Lung (tissue), 12 donors: ENCODE measurements around the gene CBLB. TPM values are rescaled to one million over a fixed set of nuclear protein-coding genes. Genes with fewer than 3 reads are reported as not detected.
A peak's percentile ranks its signal among the peaks of the same experiment; 100 is the strongest.

Experiments
- ATAC-seq: fragments of 200-7000 bp; cut with Tn5 transposase; one replicate; pipeline ENCODE4 v1.9.1; 2020; ENCODE audit warnings: moderate number of reproducible peaks; ENCODE audit not compliant: insufficient read depth, low FRiP score
- DNase-seq, 3 donors: peaks; one replicate each; pipeline ENCODE4 v3.0.0-alpha.2; 2013 to 2017
- H3K27ac ChIP-seq, 2 donors: one replicate each; pipeline ENCODE4 v1.5.1; 2013; ENCODE audit warnings: mild to moderate bottlenecking in 2 of 2, moderate library complexity in 2 of 2, control low read depth in 1 of 2, inconsistent platforms in 1 of 2, low read depth in 1 of 2, low read length in 1 of 2
- H3K27me3 ChIP-seq, 3 donors: one replicate each; pipeline ENCODE4 v1.5.1; 2013; ENCODE audit warnings: low read length in 2 of 3; ENCODE audit not compliant: control insufficient read depth in 3 of 3, insufficient read depth in 3 of 3
- H3K36me3 ChIP-seq, 4 donors: one replicate each; pipeline ENCODE4 v1.5.1; 2013; ENCODE audit warnings: low read length in 4 of 4, mild to moderate bottlenecking in 1 of 4, moderate library complexity in 1 of 4; ENCODE audit not compliant: control insufficient read depth in 4 of 4, insufficient read depth in 4 of 4
- H3K4me1 ChIP-seq, 5 donors: one replicate each; pipeline ENCODE4 v1.5.1; 2013; ENCODE audit warnings: low read length in 5 of 5, mild to moderate bottlenecking in 2 of 5, moderate library complexity in 1 of 5; ENCODE audit not compliant: control insufficient read depth in 5 of 5, insufficient read depth in 5 of 5
- H3K4me3 ChIP-seq: one replicate; pipeline ENCODE4 v1.5.1; 2013; ENCODE audit warnings: mild to moderate bottlenecking, control low read depth, moderate library complexity
- H3K9ac ChIP-seq, 2 donors: one replicate each; pipeline ENCODE4 v1.5.1; 2013; ENCODE audit warnings: low read length in 2 of 2, control low read depth in 1 of 2; ENCODE audit not compliant: insufficient read depth in 1 of 2
- H3K9me3 ChIP-seq, 4 donors: one replicate each; pipeline ENCODE4 v1.5.1; 2013; ENCODE audit warnings: low read length in 3 of 4, mild to moderate bottlenecking in 1 of 4, moderate library complexity in 1 of 4; ENCODE audit not compliant: control insufficient read depth in 4 of 4, insufficient read depth in 3 of 4
- CTCF ChIP-seq: IDR thresholded peaks from 2 replicates; pipeline ENCODE4 v1.5.1; 2012; ENCODE audit warnings: mild to moderate bottlenecking; ENCODE audit errors: control extremely low read depth, extremely low read depth
- WGBS, 2 donors: extraction: QIAGEN DNeasy Blood & Tissue Kit; methylation state at CpG; one replicate each; pipeline ENCODE4 v1.1.7; 2013; 5-methylcytosine and 5-hydroxymethylcytosine counted together
- polyA plus RNA-seq, 2 donors: library from polyadenylated mRNA; stranded (reverse); fragments of 200-250 nt; gene quantifications; one replicate each; pipeline ENCODE4 v1.2.1, GENCODE V29; 2013
- total RNA-seq, 2 donors: library from RNA; depleted of rRNA in 1 of 2; stranded (reverse); fragments of >200 nt in 1 of 2; gene quantifications; one replicate each; pipeline ENCODE4 v1.2.1, GENCODE V29; 2014 to 2021
- donor health status: control.
- donor health status: control.
- donor health status: Bipolar disorder and iron deficiency.
- donor health status: healthy.
- donor health status: DM: yes; HTN: yes; CAD: no.

Gene CBLB
- total and polyA plus RNA-seq, 4 donors = 7.2 to 124 (median 24.6) TPM

DNA sequence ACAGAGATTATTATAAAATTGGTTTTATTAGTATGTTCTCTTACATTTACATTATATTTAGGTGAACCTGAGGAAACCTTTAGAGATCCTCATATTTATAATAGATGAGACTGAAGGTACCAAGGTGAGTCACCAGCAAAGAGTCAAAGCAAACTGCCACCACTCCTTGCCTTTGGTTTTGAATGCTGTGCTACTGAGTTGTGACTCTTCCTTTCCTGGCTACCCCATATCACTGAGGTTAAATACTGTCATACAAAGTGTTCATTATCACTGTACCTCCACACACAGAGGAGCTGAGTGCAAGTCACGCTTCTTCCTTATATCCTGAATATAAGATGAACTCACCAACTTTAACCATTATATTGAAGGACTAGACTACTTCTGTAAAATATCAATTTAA is 168.2 kb downstream of the CBLB start:
- H3K9me3 ChIP-seq = no peaks in the 10 kb centered on the region
- H3K27ac ChIP-seq = no peak overlapping the region
- no peak for TF ChIP-seq CTCF
- DNase-seq (no peak), ATAC-seq (no peak)
- WGBS, 2 donors = 97 to 100% methylated on average over 1 of the region's 1 CpG
- no peak overlapping the region for H3K9ac ChIP-seq
- H3K4me3 ChIP-seq = no peak overlapping the region
- H3K36me3 ChIP-seq = peaks cover 8 to 30% (median 20%) of the 10 kb centered on the region in 4 donors
- peaks cover 0 to 9% (median 3%) of the 10 kb centered on the region in 5 donors for H3K4me1 ChIP-seq
- no peaks in the 10 kb centered on the region for H3K27me3 ChIP-seq

GRCh38 chr3:105691633-105692032 is 177.2 kb downstream of the CBLB start:
- H3K27ac ChIP-seq = no peak overlapping the region
- ATAC-seq = no peak
- H3K9ac ChIP-seq = no peak overlapping the region

GRCh38 chr3:105691053-105691452 is 177.8 kb downstream of the CBLB start:
- H3K9me3 ChIP-seq = no peaks in the 10 kb centered on the region
- H3K4me3 ChIP-seq = no peak overlapping the region
- no peak overlapping the region for H3K9ac ChIP-seq
- peaks cover 0 to 26% (median 11%) of the 10 kb centered on the region in 4 donors for H3K36me3 ChIP-seq
- DNase-seq = no peak
- no peaks in the 10 kb centered on the region for H3K27me3 ChIP-seq
- peaks cover 0 to 6% (median 0%) of the 10 kb centered on the region in 5 donors for H3K4me1 ChIP-seq
- no peak overlapping the region for H3K27ac ChIP-seq
- no peak for TF ChIP-seq CTCF
- no peak for ATAC-seq

More at GRCh38 chr3:105691633-105692032, 177.2 kb downstream of the CBLB start:
- WGBS, 2 donors = 92 to 97% methylated on average over 3 of the region's 3 CpGs
- no peaks in the 10 kb centered on the region for H3K9me3 ChIP-seq
- no peaks in the 10 kb centered on the region for H3K27me3 ChIP-seq
- TF ChIP-seq CTCF = no peak
- H3K4me1 ChIP-seq = peaks cover 0 to 6% (median 0%) of the 10 kb centered on the region in 5 donors
- H3K36me3 ChIP-seq = peaks cover 0 to 26% (median 11%) of the 10 kb centered on the region in 4 donors
- no peak for DNase-seq
- H3K4me3 ChIP-seq = no peak overlapping the region

GRCh38 chr3:105688821-105689220 is 180.0 kb downstream of the CBLB start:
- Histone ChIP-seq H3K9me3 (no peaks in the 10 kb centered on the region), H3K4me3 (no peak overlapping the region), H3K27me3 (no peaks in the 10 kb centered on the region), H3K27ac (no peak overlapping the region), H3K4me1 (peaks cover 0 to 6% (median 0%) of the 10 kb centered on the region in 5 donors), H3K36me3 (peaks cover 1 to 25% (median 13%) of the 10 kb centered on the region in 4 donors), H3K9ac (peak overlapping the region in 1 of 2 donors; percentile 8)
- TF ChIP-seq CTCF = no peak
- DNase-seq (no peak), ATAC-seq (no peak)
- 62 to 79% methylated on average over 1 of the region's 1 CpG for WGBS, 2 donors
